Tibial nerve (tissue), 4 donors: Measurements from ENCODE around the gene MAP4K2. TPM values are rescaled to one million over a fixed set of nuclear protein-coding genes. Genes with fewer than 3 reads are reported as not detected.

Source experiments
- DNase-seq, 2 donors: peaks; one replicate each; pipeline ENCODE4 v3.0.0-alpha.2; 2019; ENCODE audit warnings: low spot score in 2 of 2
- H3K27ac ChIP-seq, 4 donors: fragments of 200-600 bp; sonication (generic) in 3 of 4; one replicate each; pipeline ENCODE4 v1.5.1; 2017 to 2019; ENCODE audit warnings: mild to moderate bottlenecking in 1 of 4
- H3K27me3 ChIP-seq, 2 donors: fragments of 200-600 bp; sonication (generic) in 1 of 2; one replicate each; pipeline versions ENCODE4 v1.5.1 to v1.6.0; 2017 to 2019
- H3K36me3 ChIP-seq, 3 donors: fragments of 200-600 bp; sonication (generic); one replicate each; pipeline ENCODE4 v1.5.1; 2018 to 2019
- H3K4me1 ChIP-seq, 4 donors: fragments of 200-600 bp; sonication (generic) in 3 of 4; one replicate each; pipeline ENCODE4 v1.5.1; 2017 to 2019
- H3K4me3 ChIP-seq, 4 donors: fragments of 200-600 bp; sonication (generic) in 3 of 4; one replicate each; pipeline ENCODE4 v1.5.1; 2017 to 2019; ENCODE audit warnings: mild to moderate bottlenecking in 1 of 4, moderate library complexity in 1 of 4
- H3K9me3 ChIP-seq, 4 donors: fragments of 200-600 bp; sonication (generic) in 3 of 4; one replicate each; pipeline ENCODE4 v1.5.1; 2017 to 2019
- EP300 ChIP-seq, 2 donors: sonication (generic); formaldehyde crosslinking; IDR thresholded peaks; one replicate each; pipeline ENCODE4 v1.6.1; 2017; ENCODE audit warnings: antibody characterized with exemption in 2 of 2, mild to moderate bottlenecking in 1 of 2
- POLR2A ChIP-seq, 2 donors: fragments of 450-650 bp; IDR thresholded peaks; one replicate each; pipeline ENCODE4 v1.6.1; 2017; ENCODE audit warnings: antibody characterized with exemption in 2 of 2, mild to moderate bottlenecking in 2 of 2, moderate library complexity in 2 of 2
- WGBS, 2 donors: methylation state at CpG; one replicate each; pipeline ENCODE4 v1.1.5; 2018; 5-methylcytosine and 5-hydroxymethylcytosine counted together
- total RNA-seq, 4 donors: library from RNA; depleted of rRNA; stranded (reverse); fragments of >200 nt; gene quantifications; one replicate each; pipeline ENCODE4 v1.1.0, GENCODE V29; 2016
- TF ChIP-seq, protein P1 (sequence below), 5 experiments: fragments of 200-600 bp in 3 of 5; fragments of 450-650 bp in 2 of 5; sonication (generic) in 3 of 5; IDR thresholded peaks; one replicate each; pipeline ENCODE4 v1.5.1; 2016 to 2019; ENCODE audit warnings: antibody characterized with exemption in 5 of 5, mild to moderate bottlenecking in 3 of 5, moderate library complexity in 2 of 5

The MAP4K2 gene
- total RNA-seq, 4 donors from 2014 or later = 10.6 to 22.2 (median 13.5) TPM

- H3K36me3 ChIP-seq = peaks cover 0 to 29% (median 7%) of the 10 kb centered on the region in 3 donors
- DNase-seq = no peak
- TF ChIP-seq, protein P1, sequence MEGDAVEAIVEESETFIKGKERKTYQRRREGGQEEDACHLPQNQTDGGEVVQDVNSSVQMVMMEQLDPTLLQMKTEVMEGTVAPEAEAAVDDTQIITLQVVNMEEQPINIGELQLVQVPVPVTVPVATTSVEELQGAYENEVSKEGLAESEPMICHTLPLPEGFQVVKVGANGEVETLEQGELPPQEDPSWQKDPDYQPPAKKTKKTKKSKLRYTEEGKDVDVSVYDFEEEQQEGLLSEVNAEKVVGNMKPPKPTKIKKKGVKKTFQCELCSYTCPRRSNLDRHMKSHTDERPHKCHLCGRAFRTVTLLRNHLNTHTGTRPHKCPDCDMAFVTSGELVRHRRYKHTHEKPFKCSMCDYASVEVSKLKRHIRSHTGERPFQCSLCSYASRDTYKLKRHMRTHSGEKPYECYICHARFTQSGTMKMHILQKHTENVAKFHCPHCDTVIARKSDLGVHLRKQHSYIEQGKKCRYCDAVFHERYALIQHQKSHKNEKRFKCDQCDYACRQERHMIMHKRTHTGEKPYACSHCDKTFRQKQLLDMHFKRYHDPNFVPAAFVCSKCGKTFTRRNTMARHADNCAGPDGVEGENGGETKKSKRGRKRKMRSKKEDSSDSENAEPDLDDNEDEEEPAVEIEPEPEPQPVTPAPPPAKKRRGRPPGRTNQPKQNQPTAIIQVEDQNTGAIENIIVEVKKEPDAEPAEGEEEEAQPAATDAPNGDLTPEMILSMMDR (IDR thresholded peaks at IDR 0.05) = no peak
- TF ChIP-seq EP300 (IDR thresholded peaks at IDR 0.05) = no peak
- TF ChIP-seq POLR2A (IDR thresholded peaks at IDR 0.05) = no peak
- no peak overlapping the region for H3K4me3 ChIP-seq
- no peak overlapping the region for H3K27ac ChIP-seq
- 90 to 92% methylated on average over 12 to 15 of the region's 15 CpGs for WGBS, 2 donors
- no peaks in the 10 kb centered on the region for H3K9me3 ChIP-seq
- H3K27me3 ChIP-seq = peaks cover 0 to 3% of the 10 kb centered on the region in 2 donors
- H3K4me1 ChIP-seq = peaks cover 0 to 6% (median under 1%) of the 10 kb centered on the region in 4 donors
Measured at GRCh38 chr11:64736654-64737053, 66.4 kb downstream of the MAP4K2 start.

- Histone ChIP-seq H3K27ac (no peak overlapping the region), H3K4me1 (no peaks in the 10 kb centered on the region), H3K4me3 (no peak overlapping the region), H3K27me3 (no peaks in the 10 kb centered on the region), H3K36me3 (peaks cover 0 to 31% (median 7%) of the 10 kb centered on the region in 3 donors), H3K9me3 (no peaks in the 10 kb centered on the region)
- 74 to 77% methylated on average over 9 of the region's 9 CpGs for WGBS, 2 donors
- TF ChIP-seq, protein P1 (IDR thresholded peaks at IDR 0.05) = no peak
- TF ChIP-seq POLR2A (IDR thresholded peaks at IDR 0.05) = no peak
- TF ChIP-seq EP300 (IDR thresholded peaks at IDR 0.05) = no peak
- DNase-seq = no peak
Measured at GRCh38 chr11:64735725-64736259, 67.2 kb downstream of the MAP4K2 start.

Other genes starting within 250 kb of the MAP4K2 start
- gene SLC22A11, start 247.3 kb downstream of the MAP4K2 start, total RNA-seq = not detected
- under 1 TPM in 1 of 4 donors, not detected in 3; 0.30 TPM for gene SLC22A12, start 212.0 kb downstream of the MAP4K2 start, total RNA-seq
- gene NRXN2, start 80.0 kb downstream of the MAP4K2 start, total RNA-seq = 10 to 100 TPM in 2 of 4 donors, 1 to 10 TPM in 2; 1.7 to 25.5 (median 8.7) TPM
- 10 to 100 TPM; 35.4 to 87.0 (median 59.0) TPM for gene RASGRP2, start 59.1 kb downstream of the MAP4K2 start, total RNA-seq
- gene PYGM, start 43.2 kb downstream of the MAP4K2 start, total RNA-seq = 10 to 100 TPM in 2 of 4 donors, 1 to 10 TPM in 2; 2.1 to 18.6 (median 9.9) TPM
- gene SF1, start 24.7 kb downstream of the MAP4K2 start, total RNA-seq = 100 to 1,000 TPM; 368 to 416 (median 372) TPM
- gene MEN1, start 7.3 kb upstream of the MAP4K2 start, total RNA-seq = 10 to 100 TPM; 15.3 to 30.9 (median 19.7) TPM
- under 1 TPM in 3 of 4 donors, not detected in 1; under 0.01 to 0.30 (median 0.21) TPM for gene CDC42BPG, start 41.4 kb upstream of the MAP4K2 start, total RNA-seq
- gene EHD1, start 75.4 kb upstream of the MAP4K2 start, total RNA-seq = 10 to 100 TPM; 35.2 to 93.9 (median 42.6) TPM
- 10 to 100 TPM; 33.0 to 93.6 (median 45.8) TPM for gene ATG2A, start 114.0 kb upstream of the MAP4K2 start, total RNA-seq
- gene PPP2R5B, start 121.5 kb upstream of the MAP4K2 start, total RNA-seq = 10 to 100 TPM; 10.7 to 21.4 (median 20.2) TPM
- gene GPHA2, start 132.7 kb upstream of the MAP4K2 start, total RNA-seq = not detected
- gene MAJIN, start 168.9 kb upstream of the MAP4K2 start, total RNA-seq = not detected
- gene BATF2, start 193.8 kb upstream of the MAP4K2 start, total RNA-seq = 1 to 10 TPM in 3 of 4 donors, under 1 TPM in 1; 0.63 to 9.6 (median 1.5) TPM
- 100 to 1,000 TPM; 174 to 267 (median 193) TPM for gene ARL2, start 210.9 kb upstream of the MAP4K2 start, total RNA-seq
- gene SNX15, start 224.2 kb upstream of the MAP4K2 start, total RNA-seq = 10 to 100 TPM; 17.1 to 33.3 (median 24.2) TPM
- 10 to 100 TPM; 10.6 to 16.3 (median 14.1) TPM for gene SAC3D1, start 238.0 kb upstream of the MAP4K2 start, total RNA-seq